Parathyroid adenoma (tissue), 2 donors: ENCODE measurements around the gene NME4.

Experiments used
- H2AFZ ChIP-seq: fragments of 300-600 bp; sonication (generic); one replicate; pipeline ENCODE4 v1.7.0; 2017; ENCODE audit warnings: antibody characterized with exemption, mild to moderate bottlenecking
- H3K27ac ChIP-seq: fragments of 300-600 bp; sonication (generic); one replicate; pipeline ENCODE4 v1.7.0; 2017
- H3K27me3 ChIP-seq: fragments of 300-600 bp; sonication (generic); one replicate; pipeline ENCODE4 v1.7.0; 2017; ENCODE audit warnings: low read length; ENCODE audit not compliant: control insufficient read depth, insufficient read depth
- H3K36me3 ChIP-seq: fragments of 300-600 bp; sonication (generic); one replicate; pipeline ENCODE4 v1.7.0; 2017; ENCODE audit warnings: low read length; ENCODE audit not compliant: control insufficient read depth, insufficient read depth
- H3K4me1 ChIP-seq: fragments of 300-600 bp; sonication (generic); one replicate; pipeline ENCODE4 v1.7.0; 2017; ENCODE audit warnings: control low read depth
- H3K4me2 ChIP-seq: fragments of 300-600 bp; sonication (generic); one replicate; pipeline ENCODE4 v1.7.0; 2017; ENCODE audit warnings: low read length
- H3K4me3 ChIP-seq: fragments of 300-600 bp; sonication (generic); one replicate; pipeline ENCODE4 v1.7.0; 2017; ENCODE audit warnings: low read depth, low read length
- H3K79me2 ChIP-seq: fragments of 300-600 bp; sonication (generic); one replicate; pipeline ENCODE4 v1.7.0; 2017; ENCODE audit warnings: control low read depth
- H3K9ac ChIP-seq: fragments of 300-600 bp; sonication (generic); one replicate; pipeline ENCODE4 v1.7.0; 2017; ENCODE audit warnings: mild to moderate bottlenecking
- H3K9me3 ChIP-seq: fragments of 300-600 bp; sonication (generic); one replicate; pipeline ENCODE4 v1.7.0; 2017; ENCODE audit warnings: low read length; ENCODE audit not compliant: control insufficient read depth
- CTCF ChIP-seq: fragments of 300-600 bp; sonication (generic); IDR thresholded peaks from one replicate; pipeline ENCODE4 v1.7.0; 2017; ENCODE audit warnings: antibody characterized with exemption, mild to moderate bottlenecking
- donor health status: primary hyperparathyroidism.

Gene NME4

GRCh38 chr16:370979-371514 is 26.0 kb upstream of the NME4 start:
- H3K27ac ChIP-seq, result peak overlapping the region; percentile 42
- peak overlapping the region; percentile 65 for H2AFZ ChIP-seq
- peak overlapping the region; percentile 50 for H3K4me2 ChIP-seq
- no peaks in the 10 kb centered on the region for H3K79me2 ChIP-seq
- peaks cover 9% of the 10 kb centered on the region for H3K4me1 ChIP-seq
- no peaks in the 10 kb centered on the region for H3K36me3 ChIP-seq
- peak overlapping the region; percentile 26 for H3K4me3 ChIP-seq
- H3K9me3 ChIP-seq, result no peaks in the 10 kb centered on the region
- no peak overlapping the region for H3K9ac ChIP-seq
- TF ChIP-seq CTCF, result no peak
- H3K27me3 ChIP-seq, result no peaks in the 10 kb centered on the region

- Histone ChIP-seq H3K9ac (no peak overlapping the region), H3K27ac (no peak overlapping the region), H3K4me1 (peaks cover 9% of the 10 kb centered on the region), H3K36me3 (no peaks in the 10 kb centered on the region), H3K79me2 (no peaks in the 10 kb centered on the region), H3K4me3 (no peak overlapping the region), H3K9me3 (no peaks in the 10 kb centered on the region), H2AFZ (no peak overlapping the region), H3K4me2 (no peak overlapping the region), H3K27me3 (no peaks in the 10 kb centered on the region)
- TF ChIP-seq CTCF, result no peak
Observed at GRCh38 chr16:371515-372301, 25.3 kb upstream of the NME4 start.

- no peaks in the 10 kb centered on the region for H3K79me2 ChIP-seq
- H3K27ac ChIP-seq, result no peak overlapping the region
- no peak overlapping the region for H2AFZ ChIP-seq
- no peak for TF ChIP-seq CTCF
- no peak overlapping the region for H3K9ac ChIP-seq
- H3K36me3 ChIP-seq, result no peaks in the 10 kb centered on the region
- no peaks in the 10 kb centered on the region for H3K9me3 ChIP-seq
- peaks cover 9% of the 10 kb centered on the region for H3K4me1 ChIP-seq
- no peaks in the 10 kb centered on the region for H3K27me3 ChIP-seq
- no peak overlapping the region for H3K4me2 ChIP-seq
- no peak overlapping the region for H3K4me3 ChIP-seq
Observed at GRCh38 chr16:372302-372983, 24.6 kb upstream of the NME4 start.

GRCh38 chr16:373020-373598 is 23.9 kb upstream of the NME4 start:
- Histone ChIP-seq H3K4me3 (no peak overlapping the region), H3K4me1 (peaks cover 9% of the 10 kb centered on the region), H3K4me2 (no peak overlapping the region), H3K9ac (no peak overlapping the region), H3K79me2 (no peaks in the 10 kb centered on the region), H3K9me3 (no peaks in the 10 kb centered on the region), H2AFZ (no peak overlapping the region), H3K27me3 (no peaks in the 10 kb centered on the region), H3K27ac (no peak overlapping the region), H3K36me3 (no peaks in the 10 kb centered on the region)
- no peak for TF ChIP-seq CTCF
